ENCODE results near the gene KCNK3.

GRCh38 chr2:26654061-26654340 lies 38.5 kb upstream of the KCNK3 start:
- TF ChIP-seq CTCF (IDR thresholded peaks at IDR 0.05): no peak
- no peak for TF ChIP-seq POLR2A (IDR thresholded peaks at IDR 0.05)
